DLD1 (cell line): Measurements from ENCODE around the gene FBXL20.
"Not testable (repeated sequence)": the region's sequence is repeated elsewhere in the genome, so short reads cannot be mapped to it uniquely, and the experiment has no call there.

Source experiments
- in situ Hi-C: cut with HindIII; loops from 2 replicates; pipeline ENCODE4 v1.10.0; 2017; ENCODE audit warnings: low sequenced_read_pairs

Gene FBXL20

GRCh38 chr17:39270923-39271322, 130.5 kb downstream of the FBXL20 start:
- in situ Hi-C loops, result no loop called here

GRCh38 chr17:39264119-39264518, 137.3 kb downstream of the FBXL20 start:
- in situ Hi-C loops, result no loop called here

GRCh38 chr17:39261286-39261685, 140.1 kb downstream of the FBXL20 start:
- in situ Hi-C loops, result no loop called here

- in situ Hi-C loops, result no loop called here
Measured at GRCh38 chr17:39252788-39253460, 148.5 kb downstream of the FBXL20 start.

- in situ Hi-C loops, result no loop called here
Measured at GRCh38 chr17:39251997-39252396, 149.4 kb downstream of the FBXL20 start.

GRCh38 chr17:39250076-39250475, 151.3 kb downstream of the FBXL20 start:
- in situ Hi-C loops, result not testable (repeated sequence)

- in situ Hi-C loops, result no loop called here
Measured at GRCh38 chr17:39246274-39246673, 155.2 kb downstream of the FBXL20 start.

GRCh38 chr17:39244600-39245570, 156.5 kb downstream of the FBXL20 start:
- in situ Hi-C loops, result no loop called here

- in situ Hi-C loops, result no loop called here
Measured at GRCh38 chr17:39244016-39244599, 157.3 kb downstream of the FBXL20 start.

GRCh38 chr17:39243155-39243554, 158.3 kb downstream of the FBXL20 start:
- in situ Hi-C loops, result no loop called here

- in situ Hi-C loops, result no loop called here
Measured at GRCh38 chr17:39240631-39241030, 160.8 kb downstream of the FBXL20 start.

GRCh38 chr17:39239640-39240314, 161.6 kb downstream of the FBXL20 start:
- in situ Hi-C loops, result no loop called here

- in situ Hi-C loops, result no loop called here
Measured at GRCh38 chr17:39238311-39238972, 163.0 kb downstream of the FBXL20 start.

GRCh38 chr17:39237586-39237985, 163.8 kb downstream of the FBXL20 start:
- in situ Hi-C loops, result no loop called here

GRCh38 chr17:39236981-39237441, 164.4 kb downstream of the FBXL20 start:
- in situ Hi-C loops, result no loop called here

GRCh38 chr17:39236450-39236927, 164.9 kb downstream of the FBXL20 start:
- in situ Hi-C loops, result no loop called here

GRCh38 chr17:39235555-39236449, 165.6 kb downstream of the FBXL20 start:
- in situ Hi-C loops, result no loop called here

GRCh38 chr17:39231591-39232551, 169.6 kb downstream of the FBXL20 start:
- in situ Hi-C loops, result no loop called here
